ENCODE measurements around the gene RBM47. TPM values are rescaled to one million over a fixed set of nuclear protein-coding genes. Genes with fewer than 3 reads are reported as not detected.

RBM47 gene
- total RNA-seq, 8 experiments from 2014 or later, result 0.38 to 16.9 (median 1.8) TPM

DNA sequence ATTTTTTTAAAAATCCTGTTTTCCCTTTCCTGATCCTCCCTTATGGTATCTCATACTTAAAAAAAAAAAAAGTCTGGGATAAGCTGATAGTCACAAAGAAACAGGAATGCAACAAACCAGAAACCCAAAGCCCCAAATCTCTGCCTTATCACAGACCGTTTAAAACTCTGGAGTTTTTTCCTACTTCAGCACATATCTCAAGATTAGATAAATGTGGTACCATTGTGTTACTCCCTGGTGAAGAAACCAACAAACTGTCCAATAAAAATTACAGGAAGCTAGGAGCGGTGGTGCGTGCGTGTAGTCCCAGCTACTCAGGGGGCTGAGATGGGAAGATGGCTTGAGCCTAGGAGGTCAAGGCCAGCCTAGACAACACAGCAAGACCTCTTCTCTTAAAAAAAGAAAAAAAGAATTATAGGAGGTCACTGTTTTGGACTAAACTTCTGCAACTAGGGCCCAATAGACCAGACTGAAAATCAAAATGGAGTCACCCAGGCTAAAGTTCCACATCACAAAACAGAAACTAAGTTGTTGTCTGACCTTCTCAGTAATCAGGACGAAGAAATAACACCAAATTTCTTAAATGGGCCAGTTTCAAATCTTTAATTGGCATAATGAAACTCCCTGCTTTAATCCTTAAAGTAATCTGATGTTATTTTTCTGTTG is 51.9 kb downstream of the RBM47 start:
- ATAC-seq (replicated peaks in 6 of 8), result peak in 1 of 8 experiments; percentile 5
- H3K27ac ChIP-seq, result no peak overlapping the region
- H3K4me1 ChIP-seq (replicated peaks in 1 of 2), result peaks cover 0 to 9% of the 10 kb centered on the region in 2 donors
- in situ Hi-C loops (cut with MboI; ENCODE audit: low pct_unique_long_range_greater_than_20kb in 2 of 9, low sequenced_read_pairs in 9 of 9, unreplicated experiment in 9 of 9), result no loop called here
- H3K4me3 ChIP-seq, result no peak overlapping the region
- WGBS, 10 experiments, result 62 to 97% (median 82%) methylated on average over 1 to 5 of the region's 5 CpGs; no CpG with 5 or more reads in 2 of the 10 experiments

DNA sequence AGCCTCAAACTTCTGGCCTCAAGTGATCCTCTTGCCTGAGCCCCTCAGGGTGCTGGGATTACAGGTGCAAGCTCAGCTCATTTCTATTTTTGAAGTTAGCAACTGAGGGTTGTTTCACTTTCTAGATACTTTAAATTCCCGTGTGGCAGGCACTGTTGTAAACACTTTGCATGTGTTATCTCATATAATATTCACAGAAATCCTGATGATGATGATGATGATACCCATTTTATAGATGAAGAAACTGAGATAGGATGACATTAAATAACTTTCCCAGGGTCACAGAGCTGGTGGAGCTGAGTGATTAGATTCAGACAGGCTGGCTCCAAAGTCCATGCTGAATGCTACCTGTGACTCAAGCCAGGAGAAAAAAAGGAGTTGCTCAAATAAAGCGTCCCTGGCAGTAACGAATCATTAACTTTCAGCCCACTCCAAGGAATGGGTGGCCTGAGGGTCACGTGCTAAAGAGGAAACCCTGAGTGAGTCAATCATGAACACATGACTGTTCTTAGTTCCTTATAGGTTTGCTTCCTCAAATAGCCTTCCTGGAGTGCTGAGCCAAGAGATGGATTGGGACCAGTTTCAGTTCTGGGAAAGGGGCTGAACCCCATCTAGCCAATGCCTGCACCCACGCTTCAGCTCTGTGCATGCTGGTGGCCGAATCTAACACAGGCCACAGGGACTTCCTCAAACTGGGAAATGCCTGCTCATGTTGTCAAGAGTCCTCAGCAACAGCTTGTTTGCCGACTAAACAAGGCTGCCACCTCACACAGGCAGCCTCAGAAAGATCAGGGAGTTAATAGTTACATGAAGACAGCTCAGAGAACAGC is 52.8 kb downstream of the RBM47 start:
- WGBS, 10 experiments, result 2 to 60% (median 35%) methylated on average over 1 to 6 of the region's 7 CpGs; no CpG with 5 or more reads in 2 of the 10 experiments
- ATAC-seq (replicated peaks in 6 of 8), result peak; percentile 77 to 97 (median 90)
- in situ Hi-C loops (cut with MboI; ENCODE audit: low pct_unique_long_range_greater_than_20kb in 2 of 9, low sequenced_read_pairs in 9 of 9, unreplicated experiment in 9 of 9), result no loop called here
- Histone ChIP-seq H3K4me1 (replicated peaks in 1 of 2) (peaks cover 0 to 9% of the 10 kb centered on the region in 2 donors), H3K27ac (no peak overlapping the region), H3K4me3 (no peak overlapping the region)

GRCh38 chr4:40575846-40576245 is 53.8 kb downstream of the RBM47 start:
- WGBS, 10 experiments, result 80 to 100% (median 92%) methylated on average over 1 to 2 of the region's 2 CpGs; no CpG with 5 or more reads in 6 of the 10 experiments
- no peak overlapping the region for H3K27ac ChIP-seq
- H3K4me3 ChIP-seq, result no peak overlapping the region
- no peak for ATAC-seq (replicated peaks in 6 of 8)
- peaks cover 0 to 9% of the 10 kb centered on the region in 2 donors for H3K4me1 ChIP-seq (replicated peaks in 1 of 2)
- in situ Hi-C loops (cut with MboI; ENCODE audit: low pct_unique_long_range_greater_than_20kb in 2 of 9, low sequenced_read_pairs in 9 of 9, unreplicated experiment in 9 of 9), result no loop called here

DNA sequence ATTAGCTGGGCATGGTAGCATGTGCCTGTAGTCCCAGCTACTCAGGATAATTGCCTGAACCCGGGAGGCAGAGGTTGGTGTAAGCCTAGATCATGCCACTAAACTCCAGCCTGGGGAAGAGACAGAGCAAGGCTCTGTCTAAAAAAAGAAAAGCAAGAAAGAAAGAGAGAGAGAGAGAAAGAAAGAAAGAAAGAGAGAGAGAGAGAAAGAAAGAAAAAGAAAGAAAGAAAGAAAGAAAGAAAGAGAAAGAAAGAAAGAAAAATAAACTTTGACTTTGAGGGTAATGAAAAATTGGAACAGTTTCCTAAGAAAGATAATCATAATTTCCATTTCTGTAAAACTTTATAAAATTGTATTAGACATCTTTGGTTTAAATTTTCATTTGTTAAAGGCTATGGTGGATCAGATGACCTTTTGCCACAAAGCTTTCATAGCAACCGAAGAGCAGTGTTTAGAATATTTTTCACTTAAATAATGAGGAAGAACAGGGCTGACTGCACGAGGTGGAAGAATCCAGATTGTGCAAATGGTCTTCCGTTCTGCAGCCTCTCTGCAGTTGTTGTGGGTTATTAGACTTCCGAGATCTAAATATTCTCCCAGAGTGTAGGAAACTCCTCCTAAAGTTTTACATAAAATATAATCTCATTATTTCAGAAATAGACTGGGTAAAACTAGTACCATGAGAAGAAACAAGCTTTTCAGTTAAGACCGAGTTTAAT is 55.9 kb downstream of the RBM47 start:
- 55 to 94% (median 86%) methylated on average over 2 to 6 of the region's 6 CpGs for WGBS, 10 experiments
- in situ Hi-C loops (cut with MboI; ENCODE audit: low pct_unique_long_range_greater_than_20kb in 2 of 9, low sequenced_read_pairs in 9 of 9, unreplicated experiment in 9 of 9), result no loop called here
- no peak overlapping the region for H3K4me3 ChIP-seq
- no peak overlapping the region for H3K27ac ChIP-seq
- peaks cover 0 to 9% of the 10 kb centered on the region in 2 donors for H3K4me1 ChIP-seq (replicated peaks in 1 of 2)
- no peak for ATAC-seq (replicated peaks in 6 of 8)

- ATAC-seq (replicated peaks in 6 of 8), result no peak
- 73 to 100% (median 97%) methylated on average over 1 to 7 of the region's 7 CpGs; no CpG with 5 or more reads in 1 of the 10 experiments for whole genome bisulfite sequencing, 10 experiments
- in situ Hi-C loops (cut with MboI; ENCODE audit: low pct_unique_long_range_greater_than_20kb in 2 of 9, low sequenced_read_pairs in 9 of 9, unreplicated experiment in 9 of 9), result no loop called here
- H3K4me3 ChIP-seq, result no peak overlapping the region
- peaks cover 0 to 9% of the 10 kb centered on the region in 2 donors for H3K4me1 ChIP-seq (replicated peaks in 1 of 2)
- H3K27ac ChIP-seq, result no peak overlapping the region
These were observed 56.9 kb downstream of the RBM47 start for GRCh38 chr4:40572692-40573310.

DNA sequence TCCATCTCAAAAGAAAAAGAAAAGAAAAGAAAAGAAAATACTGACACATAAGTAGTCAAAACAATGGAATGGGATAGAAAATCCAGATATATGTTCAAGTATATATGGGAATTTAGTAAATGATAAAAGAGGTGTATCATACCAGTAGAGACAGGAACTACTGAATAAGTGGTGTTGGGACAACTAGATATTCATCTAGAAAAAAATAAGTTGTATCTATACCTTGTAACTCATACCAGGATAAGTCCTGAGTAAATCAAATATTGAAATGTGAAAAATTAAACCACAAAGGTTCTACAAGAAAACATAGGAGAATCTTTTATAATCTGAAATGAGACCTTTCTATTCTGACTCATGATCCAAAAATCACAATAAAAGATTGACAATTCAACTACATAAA is 58.5 kb downstream of the RBM47 start:
- H3K4me3 ChIP-seq, result no peak overlapping the region
- ATAC-seq (replicated peaks in 6 of 8), result no peak
- H3K27ac ChIP-seq, result no peak overlapping the region
- in situ Hi-C loops (cut with MboI; ENCODE audit: low pct_unique_long_range_greater_than_20kb in 2 of 9, low sequenced_read_pairs in 9 of 9, unreplicated experiment in 9 of 9), result no loop called here
- no peaks in the 10 kb centered on the region for H3K4me1 ChIP-seq (replicated peaks in 1 of 2)

- no peak for ATAC-seq (replicated peaks in 6 of 8)
- in situ Hi-C loops (cut with MboI; ENCODE audit: low pct_unique_long_range_greater_than_20kb in 2 of 9, low sequenced_read_pairs in 9 of 9, unreplicated experiment in 9 of 9), result no loop called here
- Histone ChIP-seq H3K27ac (no peak overlapping the region), H3K4me3 (no peak overlapping the region), H3K4me1 (replicated peaks in 1 of 2) (no peaks in the 10 kb centered on the region)
- 68 to 98% (median 88%) methylated on average over 6 to 13 of the region's 14 CpGs for WGBS, 10 experiments
These were observed 59.2 kb downstream of the RBM47 start for GRCh38 chr4:40570348-40571077.

DNA sequence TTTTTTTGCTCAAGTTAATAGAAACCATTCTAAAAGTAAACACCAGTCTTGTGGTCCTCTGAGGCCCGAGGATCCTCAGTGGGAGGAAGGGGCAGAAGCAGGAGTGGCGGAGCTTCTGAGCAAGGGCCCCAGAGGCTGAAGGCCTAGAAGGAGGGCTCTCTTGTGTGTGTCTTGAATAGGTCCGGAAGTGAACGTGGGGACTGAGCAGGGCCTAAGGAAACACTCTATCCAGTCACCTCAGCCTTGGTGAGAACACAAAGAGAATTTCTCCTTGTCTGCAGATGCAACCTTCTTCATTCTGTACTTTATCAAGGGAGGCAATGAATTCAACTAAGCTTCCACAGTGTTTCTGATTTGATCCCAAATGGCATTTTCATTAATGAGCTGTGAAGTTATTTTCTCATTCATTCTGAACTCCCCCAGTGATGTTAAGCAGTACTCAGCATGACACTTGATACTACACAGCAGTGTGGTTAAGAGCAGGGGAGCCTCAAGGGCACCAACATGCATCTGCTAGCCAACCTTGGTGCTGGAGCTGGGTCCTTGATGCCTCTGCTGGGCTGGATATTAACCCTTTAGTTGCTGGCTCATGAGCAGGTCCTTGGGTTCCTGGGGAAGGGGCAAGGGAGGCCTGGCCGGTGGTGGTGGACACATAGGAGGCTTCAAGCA is 64.7 kb downstream of the RBM47 start:
- in situ Hi-C loops (cut with MboI; ENCODE audit: low pct_unique_long_range_greater_than_20kb in 2 of 9, low sequenced_read_pairs in 9 of 9, unreplicated experiment in 9 of 9), result no loop called here

DNA sequence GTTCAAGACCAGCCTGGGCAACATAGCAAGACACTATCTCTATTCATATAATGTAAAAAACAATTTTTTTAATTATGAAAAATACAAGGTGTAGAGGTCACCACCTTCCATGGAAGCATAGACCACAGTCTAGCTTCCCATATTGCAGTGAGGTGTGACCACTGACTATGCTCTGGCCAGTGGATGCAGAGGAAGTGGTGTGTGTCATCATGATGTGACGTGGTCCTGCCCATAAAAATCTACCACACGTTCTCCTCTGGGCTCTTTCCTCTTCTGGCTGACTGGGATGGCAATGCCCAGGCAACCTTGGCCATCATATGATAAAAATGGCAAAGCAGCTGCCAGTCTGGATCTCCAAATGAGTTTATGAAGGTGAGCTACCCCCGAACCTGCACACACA is 65.7 kb downstream of the RBM47 start:
- no peak for ATAC-seq (replicated peaks in 6 of 8)
- H3K27ac ChIP-seq, result no peak overlapping the region
- H3K4me1 ChIP-seq (replicated peaks in 1 of 2), result no peaks in the 10 kb centered on the region
- 33 to 100% (median 88%) methylated on average over 1 to 3 of the region's 3 CpGs; no CpG with 5 or more reads in 3 of the 10 experiments for WGBS, 10 experiments
- in situ Hi-C loops (cut with MboI; ENCODE audit: low pct_unique_long_range_greater_than_20kb in 2 of 9, low sequenced_read_pairs in 9 of 9, unreplicated experiment in 9 of 9), result no loop called here
- no peak overlapping the region for H3K4me3 ChIP-seq

More for the DNA sequence above, 64.7 kb downstream of the RBM47 start:
- Histone ChIP-seq H3K4me1 (replicated peaks in 1 of 2) (no peaks in the 10 kb centered on the region), H3K27ac (no peak overlapping the region), H3K4me3 (no peak overlapping the region)
- ATAC-seq (replicated peaks in 6 of 8), result peak in 1 of 8 experiments; percentile 44
- 30 to 83% (median 47%) methylated on average over 1 to 5 of the region's 5 CpGs; no CpG with 5 or more reads in 3 of the 10 experiments for WGBS, 10 experiments

- Histone ChIP-seq H3K4me1 (replicated peaks in 1 of 2) (no peaks in the 10 kb centered on the region), H3K4me3 (no peak overlapping the region), H3K27ac (no peak overlapping the region)
- ATAC-seq (replicated peaks in 6 of 8), result no peak
- in situ Hi-C loops (cut with MboI; ENCODE audit: low pct_unique_long_range_greater_than_20kb in 2 of 9, low sequenced_read_pairs in 9 of 9, unreplicated experiment in 9 of 9), result no loop called here
- 63 to 100% (median 94%) methylated on average over 2 to 4 of the region's 4 CpGs; no CpG with 5 or more reads in 1 of the 10 experiments for WGBS, 10 experiments
These were observed 66.3 kb downstream of the RBM47 start for GRCh38 chr4:40563401-40563800.

- H3K4me1 ChIP-seq (replicated peaks in 1 of 2), result no peaks in the 10 kb centered on the region
- in situ Hi-C loops (cut with MboI; ENCODE audit: low pct_unique_long_range_greater_than_20kb in 2 of 9, low sequenced_read_pairs in 9 of 9, unreplicated experiment in 9 of 9), result no loop called here
- ATAC-seq (replicated peaks in 6 of 8), result no peak
- H3K4me3 ChIP-seq, result no peak overlapping the region
- no peak overlapping the region for H3K27ac ChIP-seq
- 50 to 100% (median 84%) methylated on average over 1 to 7 of the region's 7 CpGs; no CpG with 5 or more reads in 4 of the 10 experiments for WGBS, 10 experiments
These were observed 67.0 kb downstream of the RBM47 start for GRCh38 chr4:40562681-40563080.

- ATAC-seq (replicated peaks in 6 of 8), result no peak
- no peaks in the 10 kb centered on the region for H3K4me1 ChIP-seq (replicated peaks in 1 of 2)
- in situ Hi-C loops (cut with MboI; ENCODE audit: low pct_unique_long_range_greater_than_20kb in 2 of 9, low sequenced_read_pairs in 9 of 9, unreplicated experiment in 9 of 9), result no loop called here
- H3K4me3 ChIP-seq, result no peak overlapping the region
- 80 to 100% (median 89%) methylated on average over 1 to 6 of the region's 6 CpGs; no CpG with 5 or more reads in 3 of the 10 experiments for WGBS, 10 experiments
- no peak overlapping the region for H3K27ac ChIP-seq
These were observed 67.5 kb downstream of the RBM47 start for GRCh38 chr4:40562208-40562607.
